Measurements from ENCODE around the gene PKP3. TPM values are rescaled to one million over a fixed set of nuclear protein-coding genes. Genes with fewer than 3 reads are reported as not detected.
"Not testable (repeated sequence)": the region's sequence is repeated elsewhere in the genome, so short reads cannot be mapped to it uniquely, and the experiment has no call there.

PKP3 gene
- total RNA-seq, 1 donor from 2014 or later = 0.84 TPM

- intact Hi-C loops (cut with micrococcal nuclease) = loop anchor here (5.0 kb wide), 1 partner anchor 161 kb away; no protein-coding TSS in a partner anchor
- ATAC-seq (no peak), DNase-seq (no peak)
Observed at GRCh38 chr11:362642-363442, 31.2 kb upstream of the PKP3 start.

GRCh38 chr11:363443-363805 is 30.6 kb upstream of the PKP3 start:
- not testable (repeated sequence) for DNase-seq, ATAC-seq
- intact Hi-C loops (cut with micrococcal nuclease) = loop anchor here (5.0 kb wide), 1 partner anchor 161 kb away; no protein-coding TSS in a partner anchor

GRCh38 chr11:363948-364761 is 29.9 kb upstream of the PKP3 start:
- intact Hi-C loops (cut with micrococcal nuclease) = loop anchor here (5.0 kb wide), 1 partner anchor 162 kb away; no protein-coding TSS in a partner anchor
- ATAC-seq (peak; percentile 14), DNase-seq (no peak)

GRCh38 chr11:364991-365725 is 28.9 kb upstream of the PKP3 start:
- ATAC-seq (no peak), DNase-seq (no peak)
- intact Hi-C loops (cut with micrococcal nuclease) = loop anchor here (5.0 kb wide), 1 partner anchor 163 kb away; no protein-coding TSS in a partner anchor

- ATAC-seq (no peak), DNase-seq (no peak)
- intact Hi-C loops (cut with micrococcal nuclease) = no loop called here
Observed at GRCh38 chr11:365831-366230, 28.2 kb upstream of the PKP3 start.

- no peak for DNase-seq
- ATAC-seq = no peak
- intact Hi-C loops (cut with micrococcal nuclease) = no loop called here
Observed at GRCh38 chr11:367956-368413, 26.0 kb upstream of the PKP3 start.

- ATAC-seq (peak; percentile 17), DNase-seq (no peak)
- intact Hi-C loops (cut with micrococcal nuclease) = no loop called here
Observed at GRCh38 chr11:368414-369335, 25.3 kb upstream of the PKP3 start.

- DNase-seq (peak; percentile 16), ATAC-seq (peak; percentile 24)
- intact Hi-C loops (cut with micrococcal nuclease) = no loop called here
Observed at GRCh38 chr11:369336-370018, 24.5 kb upstream of the PKP3 start, which contains the start of gene B4GALNT4. Gene B4GALNT4, plus strand, starts transcription at chr11:369499. Its CDS starts 305 bp downstream, at chr11:369804.

- intact Hi-C loops (cut with micrococcal nuclease) = no loop called here
- no peak for ATAC-seq
- DNase-seq = peak; percentile 24
Observed at GRCh38 chr11:370070-370941, 23.7 kb upstream of the PKP3 start.

GRCh38 chr11:371051-371450 is 23.0 kb upstream of the PKP3 start:
- ATAC-seq = no peak
- intact Hi-C loops (cut with micrococcal nuclease) = no loop called here

GRCh38 chr11:371716-372590 is 22.1 kb upstream of the PKP3 start:
- intact Hi-C loops (cut with micrococcal nuclease) = no loop called here
- DNase-seq (no peak), ATAC-seq (no peak)

More at GRCh38 chr11:371051-371450, 23.0 kb upstream of the PKP3 start:
- peak; percentile 23 for DNase-seq

GRCh38 chr11:372809-373715 is 20.9 kb upstream of the PKP3 start:
- no peak for ATAC-seq
- intact Hi-C loops (cut with micrococcal nuclease) = no loop called here
- no peak for DNase-seq

- intact Hi-C loops (cut with micrococcal nuclease) = no loop called here
- ATAC-seq = no peak
- no peak for DNase-seq
Observed at GRCh38 chr11:373716-374551, 20.1 kb upstream of the PKP3 start.
